H1 (cell line): ENCODE measurements around the gene UBE2E2.

Source experiments
- ASH2L ChIP-seq: fragments of 200-600, 300-600 bp; sonication (generic); IDR thresholded peaks from one replicate; pipeline ENCODE4 v1.7.1; 2017; ENCODE audit warnings: low read length
- EP300 ChIP-seq, 2 experiments: IDR thresholded peaks; 1 replicate in 1 of 2; 2 replicates in 1 of 2; pipeline ENCODE4 v1.6.1; 2011 to 2012; ENCODE audit warnings: low read depth in 2 of 2, low read length in 2 of 2, mild to moderate bottlenecking in 2 of 2, borderline replicate concordance in 1 of 2, inconsistent platforms in 1 of 2, moderate library complexity in 1 of 2
- JUND ChIP-seq: IDR thresholded peaks from 2 replicates; pipeline ENCODE4 v1.6.1; 2011; ENCODE audit warnings: mild to moderate bottlenecking, improper control_type of control experiment, low read length
- POLR2AphosphoS5 ChIP-seq: IDR thresholded peaks from 2 replicates; pipeline ENCODE4 v1.6.1; 2011; ENCODE audit warnings: low read depth, low read length
- RNF2 ChIP-seq: fragments of 200-900, 300-1000 bp; sonication (generic); IDR thresholded peaks from 2 replicates; pipeline ENCODE4 v1.7.1; 2016; ENCODE audit warnings: borderline replicate concordance, low read depth, mild to moderate bottlenecking, antibody characterized with exemption, low read length; ENCODE audit not compliant: poor library complexity, severe bottlenecking; ENCODE audit errors: missing control alignments
- SRF ChIP-seq: IDR thresholded peaks from 2 replicates; pipeline ENCODE4 v1.6.1; 2011; ENCODE audit warnings: mild to moderate bottlenecking, low read depth, low read length, moderate library complexity
- TF ChIP-seq, protein P1 (sequence below), 3 experiments: IDR thresholded peaks; 1 replicate in 2 of 3; 2 replicates in 1 of 3; pipeline versions ENCODE4 v1.5.1 to v1.6.1; 2011; ENCODE audit warnings: low read length in 3 of 3, mild to moderate bottlenecking in 3 of 3, inconsistent platforms in 2 of 3, low read depth in 1 of 3, moderate library complexity in 1 of 3; ENCODE audit not compliant: insufficient read depth in 1 of 3; ENCODE audit errors: control extremely low read depth in 1 of 3

DNA sequence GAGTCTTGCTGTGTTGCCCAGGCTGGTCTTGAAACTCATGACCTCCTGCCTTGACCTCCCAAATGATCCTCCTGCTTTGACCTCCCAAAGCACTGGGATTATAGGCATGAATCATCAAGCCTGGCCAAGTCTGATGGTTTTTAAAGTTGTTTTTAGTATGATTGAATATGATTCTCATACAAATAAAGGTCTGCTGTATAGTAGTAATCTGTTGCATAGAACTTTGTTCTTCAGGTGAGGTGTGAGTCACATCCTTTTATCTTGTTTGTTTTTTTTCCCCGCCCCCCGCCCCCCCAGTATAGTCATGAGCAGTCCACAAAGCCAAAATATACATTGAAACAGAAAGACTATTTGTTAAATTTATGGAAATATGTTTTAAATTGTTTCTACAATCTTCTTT lies 39.0 kb downstream of the UBE2E2 start:
- TF ChIP-seq, protein P1, sequence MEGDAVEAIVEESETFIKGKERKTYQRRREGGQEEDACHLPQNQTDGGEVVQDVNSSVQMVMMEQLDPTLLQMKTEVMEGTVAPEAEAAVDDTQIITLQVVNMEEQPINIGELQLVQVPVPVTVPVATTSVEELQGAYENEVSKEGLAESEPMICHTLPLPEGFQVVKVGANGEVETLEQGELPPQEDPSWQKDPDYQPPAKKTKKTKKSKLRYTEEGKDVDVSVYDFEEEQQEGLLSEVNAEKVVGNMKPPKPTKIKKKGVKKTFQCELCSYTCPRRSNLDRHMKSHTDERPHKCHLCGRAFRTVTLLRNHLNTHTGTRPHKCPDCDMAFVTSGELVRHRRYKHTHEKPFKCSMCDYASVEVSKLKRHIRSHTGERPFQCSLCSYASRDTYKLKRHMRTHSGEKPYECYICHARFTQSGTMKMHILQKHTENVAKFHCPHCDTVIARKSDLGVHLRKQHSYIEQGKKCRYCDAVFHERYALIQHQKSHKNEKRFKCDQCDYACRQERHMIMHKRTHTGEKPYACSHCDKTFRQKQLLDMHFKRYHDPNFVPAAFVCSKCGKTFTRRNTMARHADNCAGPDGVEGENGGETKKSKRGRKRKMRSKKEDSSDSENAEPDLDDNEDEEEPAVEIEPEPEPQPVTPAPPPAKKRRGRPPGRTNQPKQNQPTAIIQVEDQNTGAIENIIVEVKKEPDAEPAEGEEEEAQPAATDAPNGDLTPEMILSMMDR (IDR thresholded peaks at IDR 0.05; ENCODE audit: control extremely low read depth in 1 of 3, insufficient read depth in 1 of 3, low read depth in 1 of 3, low read length in 3 of 3): no peak
- TF ChIP-seq JUND (no peak), ASH2L (no peak), POLR2AphosphoS5 (no peak), RNF2 (no peak), EP300 (IDR thresholded peaks at IDR 0.05; ENCODE audit: borderline replicate concordance in 1 of 2, low read depth in 2 of 2, low read length in 2 of 2) (no peak), SRF (no peak)
